KMS-11 (cell line): ENCODE data around the gene TAB2.

ENCODE experiments used
- H2AFZ ChIP-seq: fragments of 200-600 bp; sonication (generic); 2 replicates; pipeline ENCODE4 v1.6.1; 2016; ENCODE audit warnings: antibody characterized with exemption, mixed run types, low read depth
- H3K27ac ChIP-seq: fragments of 200-600 bp; sonication (generic); 2 replicates; pipeline ENCODE4 v1.6.1; 2016; ENCODE audit warnings: mild to moderate bottlenecking, mixed run types
- H3K27me3 ChIP-seq: fragments of 200-600 bp; sonication (generic); 2 replicates; pipeline ENCODE4 v1.6.1; 2017; ENCODE audit warnings: mild to moderate bottlenecking, low read depth, mixed run types, moderate library complexity; ENCODE audit not compliant: insufficient read depth
- H3K36me3 ChIP-seq: fragments of 200-600 bp; sonication (generic); 2 replicates; pipeline ENCODE4 v1.6.1; 2017; ENCODE audit warnings: mild to moderate bottlenecking, mixed run types; ENCODE audit not compliant: insufficient read depth
- H3K4me1 ChIP-seq: fragments of 200-600 bp; sonication (generic); 2 replicates; pipeline ENCODE4 v1.6.1; 2016; ENCODE audit warnings: mild to moderate bottlenecking, low read depth, mixed run types; ENCODE audit not compliant: poor library complexity, severe bottlenecking
- H3K4me2 ChIP-seq: fragments of 200-600 bp; sonication (generic); 2 replicates; pipeline ENCODE4 v1.7.0; 2016; ENCODE audit warnings: mild to moderate bottlenecking, mixed run types
- H3K4me3 ChIP-seq: fragments of 200-600 bp; sonication (generic); IDR thresholded peaks from 2 replicates; pipeline ENCODE4 v1.6.1; 2017; ENCODE audit warnings: low read depth, low read length, mixed read lengths; ENCODE audit not compliant: insufficient read depth
- H3K79me2 ChIP-seq: fragments of 200-600 bp; sonication (generic); 2 replicates; pipeline ENCODE4 v1.6.1; 2016; ENCODE audit warnings: low read depth, mixed run types; ENCODE audit not compliant: insufficient read depth
- H3K9ac ChIP-seq: fragments of 200-600 bp; sonication (generic); 2 replicates; pipeline ENCODE4 v1.6.1; 2016; ENCODE audit warnings: mild to moderate bottlenecking, mixed run types
- H4K20me1 ChIP-seq: fragments of 200-600 bp; sonication (generic); 2 replicates; pipeline ENCODE4 v1.6.1; 2016; ENCODE audit warnings: mild to moderate bottlenecking, mixed run types; ENCODE audit not compliant: insufficient read depth
- CTCF ChIP-seq: fragments of 200-600 bp; sonication (generic); conservative IDR thresholded peaks from 2 replicates; pipeline ENCODE4 v1.6.1; 2017; ENCODE audit warnings: low read depth, mild to moderate bottlenecking, antibody characterized with exemption, low read length, moderate library complexity, mixed read lengths

Gene TAB2

GRCh38 chr6:149354009-149354408 is 36.5 kb downstream of the TAB2 start:
- Histone ChIP-seq H2AFZ (no peak overlapping the region), H3K4me2 (no peak overlapping the region), H3K27me3 (no peaks in the 10 kb centered on the region), H3K36me3 (no peaks in the 10 kb centered on the region), H3K79me2 (peaks cover 13% of the 10 kb centered on the region; the same call in 1 of the 2 replicates), H3K27ac (no peak overlapping the region), H3K4me1 (peaks cover 7% of the 10 kb centered on the region), H3K4me3 (no peak overlapping the region), H4K20me1 (0 out of 2 replicates have a peak, but pooled peaks cover 3% of the 10 kb centered on the region), H3K9ac (no peak overlapping the region)
- no peak for TF ChIP-seq CTCF

- no peak overlapping the region for H3K4me2 ChIP-seq
- peaks cover 7% of the 10 kb centered on the region for H3K4me1 ChIP-seq
- peaks cover 7% of the 10 kb centered on the region; the same call in 1 of the 2 replicates for H3K79me2 ChIP-seq
- no peaks in the 10 kb centered on the region for H3K27me3 ChIP-seq
- no peak overlapping the region for H3K27ac ChIP-seq
- peaks cover 11% of the 10 kb centered on the region; the same call in 1 of the 2 replicates for H4K20me1 ChIP-seq
- no peak overlapping the region for H3K4me3 ChIP-seq
- no peaks in the 10 kb centered on the region for H3K36me3 ChIP-seq
- H3K9ac ChIP-seq, result no peak overlapping the region
- no peak for TF ChIP-seq CTCF
- H2AFZ ChIP-seq, result no peak overlapping the region
Observed at GRCh38 chr6:149356081-149356750, 38.7 kb downstream of the TAB2 start.

- Histone ChIP-seq H3K4me1 (peaks cover 7% of the 10 kb centered on the region), H3K27me3 (no peaks in the 10 kb centered on the region), H3K27ac (no peak overlapping the region), H4K20me1 (peaks cover 11% of the 10 kb centered on the region; the same call in 1 of the 2 replicates), H3K36me3 (no peaks in the 10 kb centered on the region), H3K9ac (no peak overlapping the region), H3K4me2 (no peak overlapping the region), H3K4me3 (no peak overlapping the region), H2AFZ (no peak overlapping the region), H3K79me2 (peaks cover 4% of the 10 kb centered on the region; the same call in 1 of the 2 replicates)
- TF ChIP-seq CTCF, result no peak
Observed at GRCh38 chr6:149357726-149358538, 40.4 kb downstream of the TAB2 start.

- H3K27me3 ChIP-seq, result no peaks in the 10 kb centered on the region
- H3K27ac ChIP-seq, result no peak overlapping the region
- H2AFZ ChIP-seq, result no peak overlapping the region
- no peaks in the 10 kb centered on the region for H3K36me3 ChIP-seq
- no peak overlapping the region for H3K4me2 ChIP-seq
- TF ChIP-seq CTCF, result no peak
- H3K9ac ChIP-seq, result no peak overlapping the region
- H3K4me3 ChIP-seq, result no peak overlapping the region
- H4K20me1 ChIP-seq, result peaks cover 14% of the 10 kb centered on the region; the same call in 1 of the 2 replicates
- H3K79me2 ChIP-seq, result peaks cover 8% of the 10 kb centered on the region; the same call in 1 of the 2 replicates
- H3K4me1 ChIP-seq, result peaks cover 7% of the 10 kb centered on the region
Observed at GRCh38 chr6:149359440-149359839, 41.9 kb downstream of the TAB2 start.
